Mesendoderm (in vitro differentiated cells): ENCODE data around the gene FRMD4A.

Experiments
- DNase-seq: peaks from one replicate; pipeline ENCODE4 v3.0.0; 2013
- H2AK5ac ChIP-seq: 2 replicates; pipeline ENCODE4 v1.6.1; 2013; ENCODE audit warnings: low read length, inconsistent platforms
- H2BK120ac ChIP-seq: 2 replicates; pipeline ENCODE4 v1.6.1; 2013; ENCODE audit warnings: low read depth, mild to moderate bottlenecking, low read length, moderate library complexity, mixed read lengths
- H2BK15ac ChIP-seq: replicated peaks from 2 replicates; pipeline ENCODE4 v1.6.1; 2013; ENCODE audit warnings: low read depth, mild to moderate bottlenecking, moderate library complexity
- H2BK5ac ChIP-seq: 2 replicates; pipeline ENCODE4 v1.6.1; 2013; ENCODE audit warnings: low read length, inconsistent platforms
- H3K18ac ChIP-seq: 2 replicates; pipeline ENCODE4 v1.6.1; 2013; ENCODE audit warnings: mild to moderate bottlenecking, low read length, mixed read lengths
- H3K23ac ChIP-seq: one replicate; pipeline ENCODE4 v1.6.1; 2013; ENCODE audit warnings: low read length
- H3K27ac ChIP-seq: 2 replicates; pipeline ENCODE4 v1.5.1; 2013; ENCODE audit warnings: low read depth, mild to moderate bottlenecking, inconsistent platforms, low read length, moderate library complexity
- H3K27me3 ChIP-seq: 2 replicates; pipeline ENCODE4 v1.6.1; 2013; ENCODE audit warnings: low read length, control low read depth, mild to moderate bottlenecking, inconsistent platforms; ENCODE audit not compliant: insufficient read depth, poor library complexity
- H3K36me3 ChIP-seq: 2 replicates; pipeline ENCODE4 v1.6.1; 2013; ENCODE audit warnings: low read length, inconsistent platforms; ENCODE audit not compliant: control insufficient read depth, insufficient read depth
- H3K4ac ChIP-seq: one replicate; pipeline ENCODE4 v1.6.1; 2013; ENCODE audit warnings: low read depth, mild to moderate bottlenecking, low read length, moderate library complexity
- H3K4me1 ChIP-seq: 2 replicates; pipeline ENCODE4 v1.6.1; 2013; ENCODE audit warnings: low read depth, low read length, inconsistent platforms; ENCODE audit not compliant: control insufficient read depth
- H3K4me2 ChIP-seq: 2 replicates; pipeline ENCODE4 v1.6.1; 2013; ENCODE audit warnings: low read length
- H3K4me3 ChIP-seq: 2 replicates; pipeline ENCODE4 v1.5.1; 2013; ENCODE audit warnings: mild to moderate bottlenecking, low read length
- H3K56ac ChIP-seq: one replicate; pipeline ENCODE4 v1.6.1; 2013; ENCODE audit warnings: low read length
- H3K79me1 ChIP-seq: 2 replicates; pipeline ENCODE4 v1.6.1; 2013; ENCODE audit warnings: low read length, inconsistent platforms
- H3K79me2 ChIP-seq: 2 replicates; pipeline ENCODE4 v1.6.1; 2013; ENCODE audit warnings: mild to moderate bottlenecking, low read length; ENCODE audit not compliant: control insufficient read depth, insufficient read depth
- H3K9ac ChIP-seq: 2 replicates; pipeline ENCODE4 v1.6.1; 2013; ENCODE audit warnings: low read length, inconsistent platforms
- H4K5ac ChIP-seq: one replicate; pipeline ENCODE4 v1.6.1; 2013; ENCODE audit warnings: low read length
- H4K8ac ChIP-seq: one replicate; pipeline ENCODE4 v1.6.1; 2013; ENCODE audit warnings: low read depth, mild to moderate bottlenecking, control low read depth, low read length, moderate library complexity
- WGBS: extraction: QIAGEN DNeasy Blood & Tissue Kit; methylation state at CpG from one replicate; pipeline ENCODE4 v1.1.7; 2013; ENCODE audit warnings: low lambda C conversion rate, missing lambda C conversion rate; ENCODE audit not compliant: insufficient coverage; ENCODE audit errors: extremely low coverage; 5-methylcytosine and 5-hydroxymethylcytosine counted together

The FRMD4A gene

DNA sequence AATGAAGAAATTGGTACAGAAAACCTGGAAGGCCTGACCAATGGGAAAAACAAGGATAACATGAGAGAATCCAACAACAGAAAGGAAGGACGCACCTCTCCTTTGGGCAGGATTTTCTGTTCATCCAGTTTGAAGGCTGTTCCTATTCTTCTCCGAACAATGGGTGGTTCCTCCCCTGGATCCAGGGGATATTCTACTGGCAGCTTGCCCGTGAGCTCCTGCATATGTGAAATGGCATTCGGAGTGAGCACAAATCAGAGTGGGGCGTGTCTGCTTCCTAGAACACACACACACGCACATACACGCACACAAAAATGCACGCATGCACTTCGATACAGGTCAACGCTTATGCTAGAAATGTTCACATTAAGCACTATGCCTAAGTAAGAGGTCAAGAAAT, 660.4 kb downstream of the FRMD4A start:
- no peak overlapping the region for H4K5ac ChIP-seq
- peaks cover 1% of the 10 kb centered on the region for H3K79me1 ChIP-seq
- H2AK5ac ChIP-seq: no peak overlapping the region
- no peaks in the 10 kb centered on the region for H3K79me2 ChIP-seq
- no peak overlapping the region for H2BK15ac ChIP-seq
- no peak overlapping the region for H3K4me2 ChIP-seq
- no peaks in the 10 kb centered on the region for H3K27me3 ChIP-seq
- peaks cover 6% of the 10 kb centered on the region for H3K4me1 ChIP-seq
- no peak overlapping the region for H3K9ac ChIP-seq
- no peak overlapping the region for H3K27ac ChIP-seq
- H2BK120ac ChIP-seq: no peak overlapping the region
- H4K8ac ChIP-seq: no peak overlapping the region
- H3K56ac ChIP-seq: no peak overlapping the region
- no CpG with 5 or more reads among the region's 10 CpGs for WGBS
- no peak overlapping the region for H3K18ac ChIP-seq
- H3K4ac ChIP-seq: no peak overlapping the region
- no peak overlapping the region for H2BK5ac ChIP-seq
- H3K23ac ChIP-seq: no peak overlapping the region
- peaks cover 5% of the 10 kb centered on the region for H3K36me3 ChIP-seq
- DNase-seq: no peak
- H3K4me3 ChIP-seq: no peak overlapping the region

GRCh38 chr10:13669901-13670300, 660.8 kb downstream of the FRMD4A start:
- H3K36me3 ChIP-seq: peaks cover 5% of the 10 kb centered on the region
- WGBS: no CpG with 5 or more reads among the region's 12 CpGs

DNA sequence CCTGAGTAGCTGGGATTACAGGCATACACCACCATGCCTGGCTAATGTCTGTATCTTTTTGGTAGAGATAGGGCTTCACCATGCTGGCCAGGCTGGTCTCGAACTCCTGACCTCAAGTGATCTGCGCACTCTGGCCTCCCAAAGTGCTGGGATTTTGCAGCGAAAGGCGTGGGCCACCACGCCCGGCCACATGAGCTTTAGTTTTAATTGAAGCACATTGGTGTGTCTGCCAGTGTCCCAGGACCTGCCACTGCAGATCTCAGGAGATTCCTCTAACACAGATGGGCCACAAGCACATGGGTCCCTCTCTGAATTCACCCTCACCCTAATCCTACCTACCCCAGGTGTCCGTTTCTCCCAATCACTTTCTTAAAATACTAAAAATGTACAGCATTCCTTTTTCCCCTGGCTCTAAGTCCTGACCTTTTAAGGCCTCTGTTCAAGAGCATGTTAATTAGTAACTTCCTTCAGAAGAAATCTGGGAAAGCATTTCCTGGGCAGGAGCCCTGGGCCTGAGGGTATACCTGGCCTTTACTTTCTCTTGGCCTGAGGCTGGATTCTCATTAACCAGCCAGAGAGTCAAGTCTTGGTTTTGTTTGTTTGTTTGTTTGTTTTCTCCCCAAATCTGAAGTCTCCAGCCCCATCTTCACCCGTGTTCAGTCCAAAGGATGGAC, 661.4 kb downstream of the FRMD4A start:
- no peaks in the 10 kb centered on the region for H3K27me3 ChIP-seq
- H4K5ac ChIP-seq: no peak overlapping the region
- H3K23ac ChIP-seq: no peak overlapping the region
- no peak overlapping the region for H2BK15ac ChIP-seq
- peak; percentile 21 for DNase-seq
- H2AK5ac ChIP-seq: no peak overlapping the region
- H4K8ac ChIP-seq: no peak overlapping the region
- H3K4ac ChIP-seq: no peak overlapping the region
- H3K4me3 ChIP-seq: no peak overlapping the region
- peaks cover 5% of the 10 kb centered on the region for H3K36me3 ChIP-seq
- no peak overlapping the region for H2BK120ac ChIP-seq
- no peak overlapping the region for H3K9ac ChIP-seq
- peak overlapping the region; percentile 25 for H3K56ac ChIP-seq
- no peak overlapping the region for H3K18ac ChIP-seq
- no CpG with 5 or more reads among the region's 8 CpGs for WGBS
- no peak overlapping the region for H2BK5ac ChIP-seq
- no peak overlapping the region for H3K4me2 ChIP-seq
- no peaks in the 10 kb centered on the region for H3K79me2 ChIP-seq
- no peak overlapping the region for H3K27ac ChIP-seq
- H3K79me1 ChIP-seq: peaks cover 1% of the 10 kb centered on the region
- H3K4me1 ChIP-seq: peaks cover 6% of the 10 kb centered on the region

More at GRCh38 chr10:13669901-13670300, 660.8 kb downstream of the FRMD4A start:
- no peak overlapping the region for H3K27ac ChIP-seq
- no peaks in the 10 kb centered on the region for H3K79me2 ChIP-seq
- H3K23ac ChIP-seq: no peak overlapping the region
- peaks cover 6% of the 10 kb centered on the region for H3K4me1 ChIP-seq
- H4K8ac ChIP-seq: no peak overlapping the region
- H3K79me1 ChIP-seq: peaks cover 1% of the 10 kb centered on the region
- H3K9ac ChIP-seq: no peak overlapping the region
- H3K4ac ChIP-seq: no peak overlapping the region
- no peak overlapping the region for H3K4me3 ChIP-seq
- H3K4me2 ChIP-seq: no peak overlapping the region
- no peaks in the 10 kb centered on the region for H3K27me3 ChIP-seq
- no peak overlapping the region for H2AK5ac ChIP-seq
- no peak overlapping the region for H4K5ac ChIP-seq
- no peak overlapping the region for H3K18ac ChIP-seq
- no peak for DNase-seq
- H2BK5ac ChIP-seq: no peak overlapping the region
- no peak overlapping the region for H3K56ac ChIP-seq
- no peak overlapping the region for H2BK120ac ChIP-seq
- H2BK15ac ChIP-seq: no peak overlapping the region

DNA sequence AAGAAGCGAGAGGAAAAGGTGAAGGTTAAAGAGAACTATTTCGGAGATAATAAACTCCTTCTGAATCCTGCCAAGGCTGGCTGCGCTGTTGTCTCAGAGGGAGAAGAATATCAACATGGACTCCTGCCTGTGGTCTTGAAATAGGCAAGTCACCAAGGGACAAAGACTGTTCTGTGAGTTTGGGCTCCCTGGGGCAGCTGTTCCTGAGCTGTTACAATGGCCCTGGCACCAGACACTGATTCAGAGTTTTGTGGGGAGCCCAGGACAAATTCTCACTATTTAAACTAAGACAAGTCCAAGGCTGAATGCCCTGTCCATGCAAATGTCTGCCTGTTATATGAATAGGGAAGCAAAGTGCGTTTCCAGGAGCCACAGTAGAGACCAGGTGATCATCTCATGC, 662.6 kb downstream of the FRMD4A start:
- Histone ChIP-seq H3K4me2 (no peak overlapping the region), H3K27me3 (no peaks in the 10 kb centered on the region), H3K4ac (no peak overlapping the region), H3K79me1 (peaks cover 1% of the 10 kb centered on the region), H3K79me2 (no peaks in the 10 kb centered on the region), H3K18ac (no peak overlapping the region), H3K56ac (no peak overlapping the region), H4K5ac (no peak overlapping the region), H4K8ac (no peak overlapping the region), H3K27ac (no peak overlapping the region), H2BK120ac (no peak overlapping the region), H3K4me3 (no peak overlapping the region), H3K23ac (no peak overlapping the region), H2BK5ac (no peak overlapping the region), H3K9ac (no peak overlapping the region), H3K36me3 (peaks cover 5% of the 10 kb centered on the region), H2BK15ac (no peak overlapping the region), H3K4me1 (peaks cover 2% of the 10 kb centered on the region), H2AK5ac (no peak overlapping the region)
- WGBS: no CpG with 5 or more reads among the region's 4 CpGs
- DNase-seq: no peak

- no peaks in the 10 kb centered on the region for H3K79me2 ChIP-seq
- DNase-seq: no peak
- H3K18ac ChIP-seq: no peak overlapping the region
- H3K27ac ChIP-seq: no peak overlapping the region
- H4K5ac ChIP-seq: no peak overlapping the region
- no peak overlapping the region for H2BK120ac ChIP-seq
- no peak overlapping the region for H2AK5ac ChIP-seq
- H3K27me3 ChIP-seq: no peaks in the 10 kb centered on the region
- no peak overlapping the region for H3K9ac ChIP-seq
- H3K4ac ChIP-seq: no peak overlapping the region
- no peak overlapping the region for H4K8ac ChIP-seq
- no peak overlapping the region for H3K4me2 ChIP-seq
- no peak overlapping the region for H3K56ac ChIP-seq
- peaks cover 5% of the 10 kb centered on the region for H3K36me3 ChIP-seq
- no peaks in the 10 kb centered on the region for H3K79me1 ChIP-seq
- H3K4me1 ChIP-seq: no peaks in the 10 kb centered on the region
- no peak overlapping the region for H2BK15ac ChIP-seq
- WGBS: no CpG with 5 or more reads among the region's 20 CpGs
- H3K4me3 ChIP-seq: no peak overlapping the region
- H2BK5ac ChIP-seq: no peak overlapping the region
- H3K23ac ChIP-seq: no peak overlapping the region
Observed at GRCh38 chr10:13665516-13666262, 665.0 kb downstream of the FRMD4A start.
